T-helper 17 cell (primary cell): ENCODE results near the gene RHBDD3. TPM values are rescaled to one million over a fixed set of nuclear protein-coding genes. Genes with fewer than 3 reads are reported as not detected.
"Not testable (repeated sequence)": the region's sequence is repeated elsewhere in the genome, so short reads cannot be mapped to it uniquely, and the experiment has no call there.

Experiments
- ATAC-seq: fragments of 150-1000 bp; cut with Tn5 transposase; 2 replicates; pipeline ENCODE4 v1.10.0; 2021; ENCODE audit warnings: mild to moderate bottlenecking, moderate library complexity
- DNase-seq, 3 donors: peaks; one replicate each; pipeline versions ENCODE4 v3.0.0 to v3.0.0-alpha.2; 2020 to 2021
- H3K9me3 ChIP-seq: one replicate; pipeline ENCODE4 v1.7.0; 2013; ENCODE audit warnings: low read length, mild to moderate bottlenecking; ENCODE audit not compliant: control insufficient read depth, poor library complexity, severe bottlenecking
- H3K27ac Mint-ChIP-seq: one replicate; pipeline ENCODE4 v1.8.0; 2022; ENCODE audit warnings: mild to moderate bottlenecking, moderate library complexity, mixed read lengths
- H3K27me3 Mint-ChIP-seq: one replicate; pipeline ENCODE4 v1.8.0; 2022; ENCODE audit warnings: mixed read lengths
- H3K36me3 Mint-ChIP-seq: one replicate; pipeline ENCODE4 v1.8.0; 2022; ENCODE audit warnings: low read depth, mixed read lengths
- H3K4me1 Mint-ChIP-seq: one replicate; pipeline ENCODE4 v1.8.0; 2022; ENCODE audit warnings: mild to moderate bottlenecking, mixed read lengths
- H3K4me3 Mint-ChIP-seq: one replicate; pipeline ENCODE4 v1.8.0; 2022; ENCODE audit warnings: mild to moderate bottlenecking, moderate library complexity, mixed read lengths
- total RNA-seq, 4 donors: library from RNA in 2 of 4; stranded (reverse) in 2 of 4; gene quantifications; one replicate each; pipeline ENCODE4 v1.2.3 and lab custom pipeline; 2022 to 2026

The RHBDD3 gene
- total RNA-seq, 2 donors from 2014 or later = 11.3 to 15.9 TPM

- no peaks in the 10 kb centered on the region for H3K9me3 ChIP-seq
- H3K27me3 Mint-ChIP-seq = peaks cover 22% of the 10 kb centered on the region
- no peak overlapping the region for H3K27ac Mint-ChIP-seq
- ATAC-seq (no peak), DNase-seq (no peak)
- no peak overlapping the region for H3K4me3 Mint-ChIP-seq
- H3K36me3 Mint-ChIP-seq = peaks cover 5% of the 10 kb centered on the region
- peaks cover 5% of the 10 kb centered on the region for H3K4me1 Mint-ChIP-seq
Observed at GRCh38 chr22:29243874-29244446, 23.8 kb downstream of the RHBDD3 start.

GRCh38 chr22:29240481-29240880, 27.3 kb downstream of the RHBDD3 start:
- not testable (repeated sequence) for H3K27ac Mint-ChIP-seq, H3K36me3 Mint-ChIP-seq, H3K4me3 Mint-ChIP-seq, H3K9me3 ChIP-seq, ATAC-seq, DNase-seq, H3K4me1 Mint-ChIP-seq
- H3K27me3 Mint-ChIP-seq = peaks cover 17% of the 10 kb centered on the region

- DNase-seq (no peak), ATAC-seq (no peak)
- Mint-ChIP-seq H3K27me3 (no peaks in the 10 kb centered on the region), H3K4me1 (no peaks in the 10 kb centered on the region), H3K36me3 (no peaks in the 10 kb centered on the region), H3K4me3 (no peak overlapping the region), H3K27ac (no peak overlapping the region)
- no peaks in the 10 kb centered on the region for H3K9me3 ChIP-seq
Observed at GRCh38 chr22:29233277-29233877, 34.4 kb downstream of the RHBDD3 start.

- Mint-ChIP-seq H3K36me3 (no peaks in the 10 kb centered on the region), H3K27ac (no peak overlapping the region), H3K4me3 (no peak overlapping the region), H3K27me3 (no peaks in the 10 kb centered on the region), H3K4me1 (no peaks in the 10 kb centered on the region)
- no peak for DNase-seq
- no peaks in the 10 kb centered on the region for H3K9me3 ChIP-seq
- ATAC-seq = no peak
Observed at GRCh38 chr22:29231971-29232959, 35.5 kb downstream of the RHBDD3 start.

- no peak overlapping the region for H3K27ac Mint-ChIP-seq
- no peak for DNase-seq
- H3K27me3 Mint-ChIP-seq = no peaks in the 10 kb centered on the region
- no peaks in the 10 kb centered on the region for H3K36me3 Mint-ChIP-seq
- no peak overlapping the region for H3K4me3 Mint-ChIP-seq
- no peaks in the 10 kb centered on the region for H3K4me1 Mint-ChIP-seq
- H3K9me3 ChIP-seq = no peaks in the 10 kb centered on the region
- no peak for ATAC-seq
Observed at GRCh38 chr22:29230972-29231875, 36.6 kb downstream of the RHBDD3 start.

- no peaks in the 10 kb centered on the region for H3K9me3 ChIP-seq
- Mint-ChIP-seq H3K4me3 (no peak overlapping the region), H3K36me3 (no peaks in the 10 kb centered on the region), H3K4me1 (no peaks in the 10 kb centered on the region), H3K27ac (no peak overlapping the region), H3K27me3 (no peaks in the 10 kb centered on the region)
- DNase-seq (no peak), ATAC-seq (no peak)
Observed at GRCh38 chr22:29226351-29226981, 41.3 kb downstream of the RHBDD3 start.

GRCh38 chr22:29225422-29226090, 42.2 kb downstream of the RHBDD3 start:
- Mint-ChIP-seq H3K36me3 (no peaks in the 10 kb centered on the region), H3K27ac (no peak overlapping the region), H3K27me3 (no peaks in the 10 kb centered on the region), H3K4me1 (no peaks in the 10 kb centered on the region), H3K4me3 (no peak overlapping the region)
- DNase-seq (no peak), ATAC-seq (no peak)
- H3K9me3 ChIP-seq = no peaks in the 10 kb centered on the region

GRCh38 chr22:29224859-29225410, 42.8 kb downstream of the RHBDD3 start:
- Mint-ChIP-seq H3K4me1 (no peaks in the 10 kb centered on the region), H3K36me3 (no peaks in the 10 kb centered on the region), H3K27ac (no peak overlapping the region), H3K4me3 (no peak overlapping the region), H3K27me3 (no peaks in the 10 kb centered on the region)
- DNase-seq (no peak), ATAC-seq (no peak)
- no peaks in the 10 kb centered on the region for H3K9me3 ChIP-seq

- no peak overlapping the region for H3K4me3 Mint-ChIP-seq
- ATAC-seq = no peak
- H3K27me3 Mint-ChIP-seq = no peaks in the 10 kb centered on the region
- no peaks in the 10 kb centered on the region for H3K36me3 Mint-ChIP-seq
- H3K4me1 Mint-ChIP-seq = no peaks in the 10 kb centered on the region
- no peak overlapping the region for H3K27ac Mint-ChIP-seq
- no peaks in the 10 kb centered on the region for H3K9me3 ChIP-seq
- no peak for DNase-seq
Observed at GRCh38 chr22:29224121-29224858, 43.5 kb downstream of the RHBDD3 start.

- no peak overlapping the region for H3K27ac Mint-ChIP-seq
- H3K27me3 Mint-ChIP-seq = no peaks in the 10 kb centered on the region
- DNase-seq (no peak), ATAC-seq (no peak)
- H3K4me1 Mint-ChIP-seq = peaks cover 2% of the 10 kb centered on the region
- H3K36me3 Mint-ChIP-seq = no peaks in the 10 kb centered on the region
- no peaks in the 10 kb centered on the region for H3K9me3 ChIP-seq
- H3K4me3 Mint-ChIP-seq = no peak overlapping the region
Observed at GRCh38 chr22:29219881-29220670, 47.7 kb downstream of the RHBDD3 start.

GRCh38 chr22:29219409-29219782, 48.4 kb downstream of the RHBDD3 start:
- not testable (repeated sequence) for H3K4me1 Mint-ChIP-seq, H3K4me3 Mint-ChIP-seq, H3K27me3 Mint-ChIP-seq, H3K9me3 ChIP-seq, ATAC-seq, DNase-seq, H3K27ac Mint-ChIP-seq, H3K36me3 Mint-ChIP-seq
